GM19463 (cell line): ENCODE data around the gene PLEKHH1.
"Not testable (repeated sequence)": the region's sequence is repeated elsewhere in the genome, so short reads cannot be mapped to it uniquely, and the experiment has no call there.

ENCODE experiments used
- ATAC-seq: cut with Tn5 transposase; IDR thresholded peaks from one replicate; pipeline ENCODE4 v1.9.1; 2021; ENCODE audit warnings: mild to moderate bottlenecking, moderate library complexity; ENCODE audit not compliant: unreplicated experiment

PLEKHH1 gene

DNA sequence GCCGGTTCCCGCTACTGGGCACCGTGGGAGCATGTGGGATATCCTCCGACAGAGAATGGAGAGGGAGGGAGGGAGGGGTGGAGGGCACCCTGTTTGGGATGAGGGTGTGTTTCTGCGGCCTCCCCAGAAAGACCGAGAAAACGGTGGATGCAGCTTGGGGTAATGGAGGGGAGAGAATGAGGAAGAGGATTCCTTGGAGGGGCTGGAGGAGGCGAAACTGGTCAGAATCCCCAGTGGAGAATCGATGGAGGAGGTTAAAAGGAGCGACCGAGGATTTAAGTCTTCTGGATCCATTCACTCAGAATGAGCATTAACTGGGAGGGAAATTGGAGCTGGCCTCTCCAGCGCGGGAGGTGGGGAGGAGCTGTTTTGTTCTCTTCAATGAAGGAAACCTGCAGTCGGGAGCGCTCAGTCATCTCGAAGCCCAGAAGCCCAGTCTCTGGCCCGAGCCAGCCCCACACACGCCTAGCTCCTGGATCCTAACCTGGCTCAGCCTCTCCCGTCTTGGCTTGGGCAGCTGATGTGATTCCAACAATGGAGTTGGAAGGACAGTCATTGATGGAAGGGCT lies 87.2 kb downstream of the PLEKHH1 start:
- no peak for ATAC-seq

DNA sequence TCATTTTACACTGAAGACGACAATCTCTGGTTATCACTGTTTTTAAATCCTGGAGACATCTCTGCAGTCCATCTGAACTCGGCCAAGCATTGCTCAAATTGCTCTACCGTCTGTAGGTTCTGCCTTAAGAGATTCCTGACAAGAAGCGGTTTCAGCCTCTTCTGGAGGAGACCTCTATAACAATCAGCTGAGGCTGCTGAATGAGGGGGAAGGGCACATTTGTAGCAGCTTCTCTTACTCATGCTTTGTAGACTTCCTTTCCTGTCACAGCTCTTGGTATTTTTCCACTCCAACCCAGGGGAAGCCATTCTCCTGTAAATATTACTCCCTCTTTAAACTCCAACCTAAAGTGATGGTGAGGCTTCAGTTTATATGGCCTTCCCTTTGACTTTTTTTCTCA lies 89.6 kb downstream of the PLEKHH1 start:
- no peak for ATAC-seq

DNA sequence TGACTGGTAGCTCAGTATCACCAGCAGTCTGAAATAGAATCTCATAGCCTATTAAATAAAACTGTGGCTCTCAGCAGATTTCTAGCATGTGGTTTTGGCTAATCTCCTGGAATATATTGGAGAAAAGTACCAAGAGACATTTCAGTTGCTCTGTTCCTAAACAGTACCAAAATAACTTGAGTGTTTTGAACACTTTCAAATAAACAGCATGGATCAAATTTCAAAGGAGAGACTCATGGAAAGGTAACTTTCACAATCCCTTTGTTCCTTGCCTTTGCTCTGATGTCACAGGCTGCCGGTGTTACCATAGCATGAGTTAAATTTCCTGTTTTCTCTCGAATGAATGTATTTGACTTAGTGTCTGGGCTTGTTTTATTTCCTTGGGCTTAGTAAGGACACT lies 90.0 kb downstream of the PLEKHH1 start:
- no peak for ATAC-seq

DNA sequence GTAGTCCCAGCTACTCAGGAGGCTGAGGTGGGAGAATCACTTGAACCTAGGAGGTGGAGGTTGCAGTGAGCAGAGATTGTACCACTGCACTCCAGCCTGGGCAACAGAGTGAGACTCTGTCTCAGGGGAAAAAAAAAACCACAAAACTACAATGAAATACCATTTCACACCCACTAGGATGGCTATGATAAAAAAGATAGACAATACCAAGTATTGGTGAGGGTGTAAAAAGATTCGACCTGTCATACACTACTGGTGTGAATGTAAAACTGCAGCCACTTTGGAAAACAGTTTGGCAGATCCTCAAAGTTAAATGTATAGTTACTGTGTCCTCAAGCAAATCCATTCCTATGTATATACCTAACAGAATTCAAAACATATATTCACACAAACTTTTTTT lies 93.0 kb downstream of the PLEKHH1 start:
- ATAC-seq, result not testable (repeated sequence)

DNA sequence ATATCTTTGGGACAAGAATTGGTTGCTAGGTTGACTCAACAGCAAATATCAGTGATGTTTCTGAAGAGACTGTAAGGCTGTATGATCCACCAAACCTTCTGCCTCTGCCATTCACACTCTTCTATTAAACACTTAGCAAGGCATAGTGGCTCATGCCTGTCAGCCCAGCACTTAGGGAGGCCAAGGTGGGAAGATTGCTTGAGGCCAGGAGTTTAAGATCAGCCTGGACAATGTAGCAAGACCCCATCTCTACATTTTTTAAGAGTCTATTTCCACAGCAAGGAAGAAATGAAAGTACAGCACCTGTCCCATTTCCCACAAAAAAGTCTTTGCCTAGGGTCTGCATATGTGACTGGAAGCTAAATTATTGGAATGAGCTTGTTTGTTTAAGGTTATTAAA lies 94.4 kb downstream of the PLEKHH1 start:
- ATAC-seq, result no peak

DNA sequence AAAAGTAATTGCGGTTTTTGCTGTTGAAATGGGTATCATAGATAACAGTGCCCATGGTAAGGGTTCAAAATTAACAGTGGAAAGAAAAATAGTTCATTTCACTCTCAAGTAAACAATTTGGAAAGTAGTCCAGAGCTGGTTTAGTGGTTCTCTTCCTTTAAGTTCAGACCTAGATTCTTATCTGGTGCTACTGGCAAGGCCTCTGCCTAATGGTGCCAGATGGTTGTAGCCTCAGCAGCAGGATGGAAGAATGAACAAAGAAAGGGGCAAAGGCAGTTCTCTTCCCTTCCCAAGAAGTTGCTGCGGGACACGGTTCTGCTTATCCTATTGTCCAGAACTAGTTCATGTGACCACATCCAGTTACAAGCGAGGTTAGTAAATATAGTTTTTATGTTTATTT lies 97.1 kb downstream of the PLEKHH1 start:
- ATAC-seq, result no peak

DNA sequence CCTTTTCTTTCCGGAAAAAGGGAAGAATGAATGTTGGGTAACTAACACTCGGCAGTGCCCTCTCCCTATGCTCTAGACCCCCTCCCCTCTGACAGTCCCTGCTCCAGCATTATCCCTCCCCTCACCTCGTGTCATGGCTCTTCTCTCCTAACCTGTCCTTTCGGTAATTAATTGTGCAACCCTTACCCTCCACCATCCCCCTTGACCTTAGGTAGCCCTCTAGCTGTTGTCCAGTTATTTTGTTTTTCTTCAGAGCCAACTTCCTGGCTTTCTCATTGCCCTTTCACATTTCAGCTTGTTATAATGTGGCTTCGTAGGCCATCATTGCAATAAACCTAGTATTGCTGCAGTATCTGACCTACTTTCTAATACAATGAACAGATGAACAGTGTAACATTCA lies 97.8 kb downstream of the PLEKHH1 start:
- ATAC-seq, result no peak

DNA sequence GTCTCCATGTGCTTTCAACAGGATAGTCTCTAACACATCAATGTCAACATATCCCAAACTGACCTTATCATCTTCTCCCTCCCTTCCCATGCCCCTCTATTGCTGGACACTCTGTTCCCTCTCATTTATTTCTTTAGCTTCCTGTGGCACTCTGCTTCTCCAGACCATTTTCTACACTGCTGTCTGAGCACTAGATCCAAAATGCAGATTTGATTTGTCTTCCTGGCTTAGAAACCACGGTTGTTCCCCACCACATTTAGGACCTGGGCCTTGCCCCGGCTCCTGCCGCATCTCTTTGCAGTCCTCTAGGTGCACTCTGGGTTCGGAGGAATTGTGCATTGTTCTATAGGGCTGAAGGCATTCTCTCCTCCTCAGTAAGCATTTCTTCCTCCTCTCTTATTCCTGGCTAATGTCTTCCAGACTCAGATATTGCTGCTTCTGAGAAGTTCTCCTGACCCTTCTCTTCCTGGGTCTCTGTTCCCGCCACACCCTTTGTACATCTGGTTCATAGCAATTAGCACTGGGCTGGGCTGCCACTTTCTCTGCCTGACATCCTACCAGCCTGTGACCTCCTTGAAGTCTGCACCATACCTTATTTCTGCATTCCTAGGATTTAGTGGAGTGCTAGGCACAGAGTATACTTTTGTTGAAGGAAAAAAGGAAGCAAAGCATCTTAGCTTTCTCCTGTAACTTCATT lies 100.5 kb downstream of the PLEKHH1 start:
- ATAC-seq, result no peak

DNA sequence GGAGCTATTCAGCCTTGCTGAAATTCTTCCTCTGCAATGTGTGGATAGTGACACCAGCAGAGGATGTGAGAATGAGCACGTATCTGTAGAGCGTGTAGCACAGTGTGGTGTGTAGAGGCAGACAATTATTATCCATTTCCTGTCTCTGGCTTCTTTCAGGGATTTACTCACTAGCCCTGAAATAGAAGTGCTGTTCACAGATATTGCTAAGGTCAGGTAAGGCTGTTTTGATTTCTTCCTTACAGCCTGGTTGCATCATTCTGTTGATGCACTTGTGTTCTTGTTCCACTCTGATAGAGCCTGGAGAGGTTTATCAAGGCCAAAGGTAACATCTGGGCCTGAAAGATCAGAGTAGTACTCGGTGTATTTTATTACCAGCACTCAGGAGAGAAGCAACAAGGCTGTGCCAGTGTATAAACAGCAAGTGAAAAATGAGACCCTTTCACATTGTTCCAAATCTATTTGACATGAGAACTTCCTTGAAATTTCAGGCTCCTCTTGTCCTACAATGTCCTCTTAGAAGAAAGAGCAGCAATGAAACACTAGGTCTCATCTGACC lies 103.3 kb downstream of the PLEKHH1 start:
- no peak for ATAC-seq

DNA sequence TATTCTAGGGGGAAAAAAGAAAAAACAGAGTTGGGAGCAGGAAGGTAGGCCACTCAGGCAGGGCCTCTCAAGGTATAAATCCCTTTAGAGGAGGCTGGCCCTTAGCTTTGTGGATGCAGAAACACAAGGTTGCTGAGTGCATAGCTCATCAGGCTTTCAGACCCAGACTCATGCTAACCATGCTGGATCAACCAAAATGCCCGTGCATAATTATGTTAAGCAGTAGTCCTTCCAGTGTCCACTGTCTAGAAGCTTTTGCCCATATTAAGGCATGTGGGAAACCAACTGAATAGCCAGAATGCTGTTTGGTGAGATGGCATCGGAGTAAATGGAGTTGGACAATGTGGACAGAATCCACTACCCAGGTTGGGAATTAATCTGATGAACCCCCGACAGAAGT lies 105.6 kb downstream of the PLEKHH1 start:
- ATAC-seq, result no peak
